DND-41 (cell line): ENCODE data around the gene RABGGTA.

Experiments used
- CTCF ChIP-seq: IDR thresholded peaks from 2 replicates; pipeline ENCODE4 v1.5.1; 2012; ENCODE audit warnings: borderline replicate concordance, low read length, moderate library complexity, mild to moderate bottlenecking; ENCODE audit not compliant: poor library complexity, severe bottlenecking; ENCODE audit errors: extremely low read depth
- EZH2 ChIP-seq: IDR thresholded peaks from 3 replicates; pipeline ENCODE4 v1.6.1; 2012; ENCODE audit warnings: borderline replicate concordance, low read depth, mild to moderate bottlenecking, moderate library complexity, low read length, inconsistent platforms; ENCODE audit not compliant: severe bottlenecking

DNA sequence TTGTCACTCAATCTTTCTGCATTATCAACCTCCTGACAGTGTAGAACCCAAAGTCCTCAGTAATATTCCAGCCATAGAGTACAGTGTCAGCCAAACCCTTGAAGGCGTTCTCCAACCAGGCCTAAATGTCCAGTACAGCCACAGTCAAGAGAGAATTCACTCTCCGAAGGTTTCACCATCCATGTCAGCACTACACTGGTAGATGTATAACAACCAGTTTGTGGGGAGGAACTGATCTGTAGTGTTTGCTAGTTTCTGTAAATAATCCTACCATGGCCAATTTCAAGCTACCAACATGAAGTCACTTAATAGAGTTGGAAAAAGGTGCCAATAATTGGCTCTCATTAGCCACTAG, 55.1 kb downstream of the RABGGTA start:
- no peak for TF ChIP-seq CTCF
- TF ChIP-seq EZH2: no peak
